GM06990 (cell line): ENCODE data around the gene OTX1.
A peak's percentile ranks its signal among the peaks of the same experiment; 100 is the strongest.

Source experiments
- DNase-seq: peaks from one replicate; pipeline ENCODE4 v3.0.0-alpha.2; 2011; ENCODE audit not compliant: insufficient read length; ENCODE audit errors: extremely low read depth
- H3K27me3 ChIP-seq: replicated peaks from 2 replicates; pipeline ENCODE4 v1.6.0; 2011; ENCODE audit warnings: low read length; ENCODE audit not compliant: control insufficient read depth, insufficient read depth
- H3K36me3 ChIP-seq: 2 replicates; pipeline ENCODE4 v1.5.1; 2011; ENCODE audit warnings: low read length; ENCODE audit not compliant: control insufficient read depth, insufficient read depth
- H3K4me3 ChIP-seq: replicated peaks from 2 replicates; pipeline ENCODE4 v1.5.1; 2011; ENCODE audit warnings: low read depth, mild to moderate bottlenecking, control low read depth, low read length
- TF ChIP-seq, protein P1 (sequence below): IDR thresholded peaks from 2 replicates; pipeline ENCODE4 v1.5.1; 2011; ENCODE audit warnings: low read length, control low read depth, mild to moderate bottlenecking, inconsistent platforms; ENCODE audit not compliant: insufficient read depth, poor library complexity, severe bottlenecking

The OTX1 gene

DNA sequence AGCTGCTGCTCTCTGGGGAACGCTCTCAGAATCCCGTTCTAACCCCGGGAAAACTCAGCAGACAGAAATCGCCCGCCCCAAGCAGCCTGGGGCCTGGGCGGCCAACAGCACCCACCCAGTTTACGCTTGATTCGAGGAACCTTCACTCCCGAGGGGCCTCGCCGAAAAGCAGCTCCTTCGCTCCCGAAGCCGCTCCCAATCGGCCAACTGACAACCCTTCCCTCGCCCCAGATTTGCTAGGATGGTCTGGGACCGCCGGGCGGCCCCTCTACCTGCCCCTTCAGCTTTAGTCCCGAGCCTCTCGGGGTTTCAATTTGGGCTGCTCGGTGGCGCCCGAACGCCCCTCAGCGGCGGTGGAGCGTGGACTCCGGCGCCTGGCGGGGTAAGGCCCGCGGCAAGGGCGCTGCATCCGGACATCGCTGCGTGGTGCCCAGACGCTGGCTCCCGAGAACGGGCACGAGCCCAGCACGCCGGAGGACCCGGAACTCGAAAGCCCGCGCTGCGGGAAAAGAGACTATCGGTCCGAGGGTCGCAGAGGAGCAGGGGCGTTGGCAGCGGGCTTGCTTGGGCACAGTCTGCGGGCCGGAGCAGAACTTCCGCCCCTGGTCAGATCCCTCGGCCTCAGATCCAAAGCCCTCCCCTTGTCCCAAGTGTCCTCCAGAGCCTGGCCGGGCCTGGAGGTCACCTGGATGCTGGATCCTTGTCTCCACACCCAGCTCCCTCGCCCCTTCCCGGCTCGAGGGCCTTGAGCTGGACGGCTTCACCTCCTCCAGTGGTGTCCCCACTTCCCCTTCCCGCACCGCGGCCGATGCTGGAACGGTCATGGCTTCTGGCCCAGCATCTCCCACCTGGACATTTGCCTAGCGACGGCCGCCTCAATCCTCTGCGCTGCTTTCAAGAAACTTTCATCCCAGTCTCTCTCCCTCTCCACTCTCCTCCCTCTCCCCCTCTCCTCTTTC lies 3.0 kb upstream of the OTX1 start:
- TF ChIP-seq, protein P1, sequence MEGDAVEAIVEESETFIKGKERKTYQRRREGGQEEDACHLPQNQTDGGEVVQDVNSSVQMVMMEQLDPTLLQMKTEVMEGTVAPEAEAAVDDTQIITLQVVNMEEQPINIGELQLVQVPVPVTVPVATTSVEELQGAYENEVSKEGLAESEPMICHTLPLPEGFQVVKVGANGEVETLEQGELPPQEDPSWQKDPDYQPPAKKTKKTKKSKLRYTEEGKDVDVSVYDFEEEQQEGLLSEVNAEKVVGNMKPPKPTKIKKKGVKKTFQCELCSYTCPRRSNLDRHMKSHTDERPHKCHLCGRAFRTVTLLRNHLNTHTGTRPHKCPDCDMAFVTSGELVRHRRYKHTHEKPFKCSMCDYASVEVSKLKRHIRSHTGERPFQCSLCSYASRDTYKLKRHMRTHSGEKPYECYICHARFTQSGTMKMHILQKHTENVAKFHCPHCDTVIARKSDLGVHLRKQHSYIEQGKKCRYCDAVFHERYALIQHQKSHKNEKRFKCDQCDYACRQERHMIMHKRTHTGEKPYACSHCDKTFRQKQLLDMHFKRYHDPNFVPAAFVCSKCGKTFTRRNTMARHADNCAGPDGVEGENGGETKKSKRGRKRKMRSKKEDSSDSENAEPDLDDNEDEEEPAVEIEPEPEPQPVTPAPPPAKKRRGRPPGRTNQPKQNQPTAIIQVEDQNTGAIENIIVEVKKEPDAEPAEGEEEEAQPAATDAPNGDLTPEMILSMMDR: peak; percentile 26
- Histone ChIP-seq H3K36me3 (no peaks in the 10 kb centered on the region), H3K4me3 (peak overlapping the region; percentile 39), H3K27me3 (no peaks in the 10 kb centered on the region)
- DNase-seq: peak; percentile 32

DNA sequence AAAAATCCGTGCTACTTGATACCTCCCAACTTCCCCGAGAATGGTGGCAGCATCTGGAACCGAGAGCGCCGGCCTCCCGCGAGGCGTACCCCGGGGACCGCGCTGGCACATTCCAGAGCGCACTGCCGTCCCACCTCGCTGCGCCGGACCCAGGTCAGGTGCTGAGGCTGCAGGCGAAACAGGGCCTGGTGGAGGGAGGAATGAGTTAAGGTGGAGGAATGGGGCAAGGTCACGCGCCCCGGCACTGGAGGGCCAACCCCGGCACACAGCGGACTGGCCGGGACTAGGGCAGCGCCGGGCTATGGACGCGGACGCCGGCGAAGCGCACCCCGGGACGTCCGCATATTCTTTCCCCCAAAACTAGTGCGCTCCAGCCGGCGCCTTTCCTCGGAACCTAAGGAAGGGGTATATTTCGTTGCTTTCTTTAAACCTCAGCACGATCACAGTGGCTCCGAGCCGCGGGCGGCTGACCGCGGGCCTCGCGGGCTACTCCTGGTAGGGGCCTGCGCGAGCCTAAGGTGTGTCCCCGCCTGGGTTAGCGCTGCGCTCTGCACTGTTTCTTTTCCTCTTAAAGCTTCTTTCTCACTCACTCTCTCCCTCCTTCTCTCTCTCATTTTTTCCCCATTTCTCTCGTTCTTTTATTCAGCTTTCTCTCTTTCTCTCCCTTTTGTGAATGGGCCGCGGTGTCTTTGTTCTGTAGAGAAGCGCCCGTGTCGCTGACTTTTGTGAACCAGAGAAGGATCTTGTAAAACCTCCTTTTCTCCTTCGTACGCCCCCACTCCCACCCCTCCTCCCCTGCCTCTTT lies 2.1 kb upstream of the OTX1 start:
- TF ChIP-seq, protein P1: no peak
- Histone ChIP-seq H3K27me3 (no peaks in the 10 kb centered on the region), H3K36me3 (no peaks in the 10 kb centered on the region), H3K4me3 (no peak overlapping the region)
- DNase-seq: peak; percentile 41

DNA sequence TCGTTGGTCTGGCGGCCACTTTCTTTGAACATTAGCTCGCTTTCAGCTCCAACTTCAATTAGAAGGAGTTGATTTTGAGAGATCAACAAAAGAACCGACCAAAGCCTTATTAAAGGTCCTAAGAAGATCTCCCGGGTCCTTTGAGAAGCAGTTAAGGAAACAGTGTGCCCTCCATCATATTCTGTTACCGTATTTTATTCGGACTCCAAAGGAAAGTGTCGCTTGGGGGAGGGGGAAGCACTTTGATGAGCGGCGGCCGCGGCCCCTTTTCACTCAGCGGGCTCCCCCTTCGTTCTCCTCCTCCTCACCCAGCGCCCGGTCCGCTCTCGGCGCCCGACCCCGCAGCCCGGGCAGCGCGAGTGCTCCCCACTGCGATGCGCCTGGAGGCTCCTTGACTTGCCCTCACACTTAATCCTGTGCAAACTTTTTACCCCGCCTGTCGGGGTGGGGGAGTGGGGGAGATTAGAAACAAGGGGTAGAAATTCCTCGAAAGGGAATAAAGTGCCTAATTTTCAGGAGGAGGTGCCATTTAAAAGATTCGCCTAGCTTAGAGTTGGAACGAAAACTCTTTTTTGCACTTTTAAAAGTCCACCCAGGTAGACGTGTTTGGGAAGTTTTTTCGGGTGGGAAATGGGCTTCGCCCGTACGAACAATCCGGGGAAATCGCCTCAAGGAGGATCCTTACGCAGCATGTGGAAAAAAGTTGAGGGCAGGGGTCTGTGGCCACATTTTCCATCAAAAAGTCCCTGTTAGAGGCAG lies 1.2 kb upstream of the OTX1 start:
- Histone ChIP-seq H3K4me3 (peak overlapping the region; percentile 75), H3K36me3 (no peaks in the 10 kb centered on the region), H3K27me3 (no peaks in the 10 kb centered on the region)
- TF ChIP-seq, protein P1: no peak
- DNase-seq: peak; percentile 31

DNA sequence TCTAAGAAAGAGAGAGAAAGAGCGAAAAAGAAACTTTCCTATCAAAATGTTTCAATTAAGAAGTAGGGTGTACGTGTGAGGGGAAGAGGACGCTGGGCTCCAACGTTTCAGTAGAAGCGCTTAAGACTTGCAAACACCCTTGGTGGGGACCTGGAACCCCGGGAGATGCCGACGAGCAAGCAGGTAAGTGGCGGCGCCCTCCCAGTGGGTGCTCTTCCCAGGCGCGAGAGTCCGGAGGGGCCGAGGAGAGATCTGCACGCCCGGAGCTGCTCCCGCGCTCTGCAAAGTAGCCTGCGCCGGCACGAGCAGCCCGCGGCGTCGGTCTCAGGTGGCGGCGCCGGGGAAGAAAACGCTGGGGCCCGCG lies 678 bp upstream of the OTX1 start:
- peak overlapping the region; percentile 75 for H3K4me3 ChIP-seq
- no peaks in the 10 kb centered on the region for H3K36me3 ChIP-seq
- peak; percentile 73 for DNase-seq
- TF ChIP-seq, protein P1: no peak
- no peaks in the 10 kb centered on the region for H3K27me3 ChIP-seq

DNA sequence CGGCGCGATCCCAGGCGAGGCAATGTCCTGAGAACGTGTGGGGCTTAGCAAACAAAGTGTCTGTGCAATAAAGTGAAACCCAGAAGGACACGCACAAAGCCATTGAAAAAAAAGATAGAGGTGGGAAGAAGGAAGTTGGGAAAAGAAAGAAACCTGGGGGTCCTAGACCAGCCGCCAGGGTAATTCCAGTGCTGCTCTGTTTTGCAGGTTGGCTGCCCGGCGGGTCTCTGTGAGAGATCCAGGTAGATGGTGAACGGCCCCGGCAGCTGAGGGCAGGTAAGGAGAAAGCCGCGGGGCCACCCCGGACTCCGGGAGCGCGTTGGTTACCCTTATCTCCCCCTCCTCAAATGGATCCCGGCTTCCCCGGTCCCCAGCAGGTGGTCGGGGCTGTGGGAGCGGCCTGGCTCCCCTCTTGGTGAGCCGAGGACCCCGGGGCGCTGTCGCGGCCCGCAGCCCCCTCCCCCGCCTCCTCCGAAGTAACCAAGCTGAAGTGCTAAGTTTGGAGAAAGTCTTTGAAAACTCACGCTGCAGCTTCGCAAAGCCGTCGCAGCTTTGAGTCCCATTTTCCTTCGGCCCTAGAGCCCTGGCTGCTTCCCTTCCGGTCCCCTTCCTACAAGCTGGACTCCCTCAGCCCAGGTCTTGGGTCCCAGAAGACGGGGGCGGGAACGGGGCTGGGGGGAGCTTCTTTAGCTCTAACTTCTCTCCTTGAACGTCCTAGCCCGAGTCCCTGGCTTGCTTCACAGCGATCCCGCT lies 588 bp downstream of the OTX1 start:
- DNase-seq: peak; percentile 31
- no peaks in the 10 kb centered on the region for H3K27me3 ChIP-seq

More for the DNA sequence above, 588 bp downstream of the OTX1 start:
- H3K36me3 ChIP-seq: no peaks in the 10 kb centered on the region
- peak overlapping the region; percentile 83 for H3K4me3 ChIP-seq
- TF ChIP-seq, protein P1: no peak
